GM18858 (cell line): Measurements from ENCODE around the gene MET.

Experiments used
- ATAC-seq: cut with Tn5 transposase; IDR thresholded peaks from one replicate; pipeline ENCODE4 v1.9.1; 2021; ENCODE audit not compliant: unreplicated experiment

MET gene

DNA sequence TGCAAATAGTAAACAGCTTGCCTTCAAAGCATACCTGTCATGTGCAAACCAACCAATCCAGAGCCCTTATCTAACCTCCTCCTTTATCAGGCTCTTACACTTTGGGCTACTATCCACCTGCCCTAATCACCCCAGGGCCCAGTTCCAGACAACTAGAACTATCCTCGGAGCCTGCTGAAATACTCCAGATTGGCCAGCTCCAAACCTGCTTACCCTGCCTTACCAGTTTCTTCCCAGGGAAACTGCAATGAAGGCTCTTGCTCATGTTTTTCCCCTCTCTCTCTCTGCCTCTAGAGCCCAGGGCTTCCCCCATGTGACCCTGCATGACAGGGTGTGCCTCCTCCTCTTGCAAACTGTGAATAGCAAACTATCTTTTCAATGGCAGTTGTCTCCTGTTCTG is 109.0 kb downstream of the MET start:
- ATAC-seq = no peak

DNA sequence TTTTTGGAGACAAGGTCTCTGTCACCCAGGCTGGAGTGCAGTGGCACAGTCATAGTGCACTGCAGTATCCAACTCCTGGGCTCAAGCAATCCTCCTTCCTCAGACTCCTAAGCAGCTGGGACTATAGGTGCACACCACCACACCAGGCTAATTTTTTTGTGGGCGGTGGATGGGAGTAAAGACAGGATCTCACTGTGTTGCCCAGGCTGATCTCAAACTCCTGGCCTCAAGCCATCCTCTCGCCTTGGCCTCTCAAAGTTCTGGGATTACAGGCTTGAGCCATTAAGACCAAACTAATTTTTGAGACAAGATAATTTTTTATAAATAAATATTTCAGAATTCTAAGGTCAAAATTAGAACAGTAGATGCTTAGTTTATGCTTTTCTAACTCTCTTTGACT is 109.6 kb downstream of the MET start:
- ATAC-seq = no peak

- ATAC-seq = no peak
Measured at GRCh38 chr7:116782177-116782711, 110.2 kb downstream of the MET start.

GRCh38 chr7:116783666-116784318 is 111.8 kb downstream of the MET start:
- ATAC-seq = no peak

DNA sequence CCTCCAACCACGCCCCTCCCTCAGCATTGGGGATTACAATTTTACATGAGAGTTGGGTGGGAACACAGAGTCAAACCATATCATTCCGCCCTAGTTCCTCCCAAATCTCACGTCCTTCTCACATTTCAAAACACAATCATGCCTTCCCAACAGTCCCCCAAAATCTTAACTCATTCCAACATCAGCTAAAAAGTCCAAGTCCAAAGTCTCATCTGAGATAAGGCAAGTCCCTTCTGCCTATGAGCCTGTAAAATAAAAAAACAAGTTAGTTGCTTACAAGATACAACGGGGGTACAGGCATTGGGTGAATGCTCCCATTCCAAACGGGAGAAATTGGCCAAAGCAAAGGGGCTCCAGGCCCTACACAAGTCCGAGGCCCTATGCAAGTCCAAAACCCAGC is 112.7 kb downstream of the MET start:
- ATAC-seq = no peak

GRCh38 chr7:116785843-116786242 is 113.8 kb downstream of the MET start:
- no peak for ATAC-seq

DNA sequence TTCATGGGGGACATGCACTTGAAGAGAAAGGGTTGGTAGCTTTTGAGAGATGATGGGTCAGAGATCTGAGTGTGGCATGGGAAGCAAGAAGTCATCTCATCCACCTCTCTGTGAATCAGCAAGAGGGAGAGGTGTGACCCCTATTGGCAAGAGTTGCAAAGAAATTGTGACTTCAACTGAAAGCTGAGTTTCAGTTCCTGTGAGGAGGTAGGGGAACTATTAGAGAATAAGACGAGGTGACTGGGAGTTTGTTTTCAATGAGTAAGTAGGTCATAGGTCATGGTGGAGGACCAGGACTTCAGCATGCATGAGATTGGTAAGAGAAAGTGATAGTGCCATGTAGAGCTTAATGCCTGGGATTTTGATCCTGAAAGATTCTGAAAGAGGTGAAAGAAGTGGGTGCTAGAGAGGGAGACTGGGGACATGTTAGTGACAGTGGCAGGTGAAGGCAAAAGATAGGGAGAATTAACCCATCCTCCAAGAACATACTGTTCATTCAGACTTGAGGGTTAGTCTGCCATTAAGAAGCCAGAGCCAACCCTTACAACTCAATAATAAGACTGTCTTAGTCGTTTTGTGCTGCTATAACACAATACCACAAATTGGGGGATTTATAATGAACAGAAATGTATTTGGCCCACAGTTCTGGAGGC is 114.9 kb downstream of the MET start:
- peak; percentile 99 for ATAC-seq

- ATAC-seq = no peak
Measured at GRCh38 chr7:116787881-116788280, 115.9 kb downstream of the MET start.

DNA sequence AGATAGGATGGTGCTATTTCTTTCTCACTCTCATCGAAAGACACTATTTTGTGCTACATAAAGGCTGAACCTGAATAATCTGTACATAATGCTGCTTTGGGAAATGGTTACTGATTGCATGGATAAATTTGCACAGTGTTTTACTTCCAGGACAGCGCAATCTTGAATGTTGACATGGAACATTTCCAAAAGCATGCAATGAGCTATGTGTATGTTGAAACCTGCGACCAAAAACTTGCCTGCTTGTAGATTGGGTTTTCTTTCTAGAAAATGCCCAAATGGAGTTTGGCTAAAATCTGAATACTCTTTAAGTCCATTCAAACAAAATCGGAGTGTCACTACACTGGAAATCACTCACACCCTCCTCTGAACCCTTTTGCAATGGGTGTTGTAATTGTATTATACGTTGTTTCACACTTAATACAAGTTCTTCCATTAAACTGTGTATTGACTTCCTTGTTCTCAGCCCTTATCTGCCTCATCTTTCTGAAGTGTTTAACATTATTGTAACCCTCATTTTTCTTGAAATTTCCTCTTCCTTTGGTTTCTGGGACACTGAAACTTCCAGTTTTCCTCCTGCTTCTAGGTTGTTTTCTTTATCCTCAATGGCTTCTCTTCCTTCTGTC is 116.7 kb downstream of the MET start:
- no peak for ATAC-seq

DNA sequence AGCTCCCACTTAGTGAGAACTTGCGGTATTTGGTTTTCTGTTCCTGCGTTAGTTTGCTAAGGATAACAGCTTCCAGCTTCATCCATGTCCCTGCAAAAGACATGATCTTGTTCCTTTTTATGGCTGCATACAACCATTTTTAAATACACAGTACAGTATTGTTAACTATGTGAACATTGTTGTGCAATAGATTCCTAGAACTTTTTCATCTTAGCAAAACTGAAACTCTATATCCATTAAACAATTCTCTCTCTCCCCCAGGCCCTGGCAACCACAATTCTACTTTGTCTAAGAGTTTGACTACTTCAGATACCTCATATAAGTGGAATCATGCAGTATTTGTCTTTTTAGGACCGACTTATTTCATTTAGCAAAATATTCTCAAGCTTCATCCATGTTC is 118.0 kb downstream of the MET start:
- ATAC-seq = no peak

GRCh38 chr7:116792813-116793212 is 120.8 kb downstream of the MET start:
- ATAC-seq = no peak

DNA sequence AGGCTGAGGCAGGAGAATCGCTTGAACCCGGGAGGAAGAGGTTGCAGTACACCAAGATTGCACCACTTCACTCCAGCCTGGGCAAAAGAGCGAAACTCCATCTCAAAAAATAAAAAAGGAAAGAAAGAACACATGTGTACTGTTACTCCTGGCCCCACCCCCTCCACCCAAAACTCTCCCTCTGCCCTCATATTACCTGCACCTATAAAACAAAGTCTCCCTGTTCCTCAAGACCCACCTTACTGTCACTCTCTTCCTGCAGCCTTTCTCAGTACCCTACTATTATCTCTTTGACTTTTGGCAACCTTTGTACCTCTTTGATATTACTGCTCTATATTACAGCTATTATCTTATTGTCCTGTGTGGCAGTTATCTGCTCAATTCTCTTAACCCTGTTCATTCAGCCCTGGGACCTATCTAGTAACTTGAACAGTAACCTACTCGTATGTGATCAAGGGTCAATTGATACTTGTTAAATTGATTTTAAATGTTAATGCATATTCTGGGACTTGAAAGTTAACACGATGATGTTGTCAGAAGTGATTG is 121.9 kb downstream of the MET start:
- ATAC-seq = no peak

DNA sequence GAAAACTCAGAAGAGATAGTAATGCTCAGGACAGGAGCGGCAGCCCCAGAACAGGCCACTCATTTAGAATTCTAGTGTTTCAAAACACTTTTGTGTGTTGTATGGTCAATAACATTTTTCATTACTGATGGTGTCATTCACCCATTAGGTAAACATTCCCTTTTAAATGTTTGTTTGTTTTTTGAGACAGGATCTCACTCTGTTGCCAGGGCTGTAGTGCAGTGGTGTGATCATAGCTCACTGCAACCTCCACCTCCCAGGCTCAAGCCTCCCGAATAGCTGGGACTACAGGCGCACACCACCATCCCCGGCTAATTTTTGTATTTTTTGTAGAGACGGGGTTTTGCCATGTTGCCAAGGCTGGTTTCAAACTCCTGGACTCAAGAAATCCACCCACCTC is 124.5 kb downstream of the MET start:
- no peak for ATAC-seq

DNA sequence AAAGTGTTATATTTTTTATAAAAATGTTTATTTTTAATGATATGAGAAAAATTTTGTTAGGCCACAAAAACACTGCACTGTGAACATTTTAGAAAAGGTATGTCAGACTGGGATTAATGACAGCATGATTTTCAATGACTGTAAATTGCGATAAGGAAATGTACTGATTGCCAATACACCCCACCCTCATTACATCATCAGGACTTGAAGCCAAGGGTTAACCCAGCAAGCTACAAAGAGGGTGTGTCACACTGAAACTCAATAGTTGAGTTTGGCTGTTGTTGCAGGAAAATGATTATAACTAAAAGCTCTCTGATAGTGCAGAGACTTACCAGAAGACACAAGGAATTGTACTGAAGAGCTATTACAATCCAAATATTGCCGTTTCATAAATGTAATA is 125.6 kb downstream of the MET start:
- no peak for ATAC-seq

GRCh38 chr7:116798232-116798631 is 126.2 kb downstream of the MET start:
- ATAC-seq = no peak

DNA sequence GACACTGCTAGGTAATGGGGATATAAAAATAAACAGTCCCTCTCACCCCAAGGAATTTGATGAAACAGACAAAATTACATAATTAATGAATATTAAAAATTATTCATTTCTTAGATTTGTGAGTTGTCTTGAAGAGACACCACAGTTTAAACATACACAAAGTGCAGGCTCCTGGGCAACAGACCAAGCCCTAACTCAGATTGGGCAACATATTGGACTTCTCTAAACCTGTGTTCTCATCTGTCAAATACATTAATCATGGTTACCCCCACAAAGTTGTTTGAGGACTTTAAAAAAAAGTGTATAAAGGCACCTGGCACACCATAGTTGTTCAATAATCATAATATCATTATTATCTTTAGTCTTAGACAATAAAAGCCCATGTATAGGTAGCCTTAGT is 127.9 kb downstream of the MET start:
- ATAC-seq = no peak

DNA sequence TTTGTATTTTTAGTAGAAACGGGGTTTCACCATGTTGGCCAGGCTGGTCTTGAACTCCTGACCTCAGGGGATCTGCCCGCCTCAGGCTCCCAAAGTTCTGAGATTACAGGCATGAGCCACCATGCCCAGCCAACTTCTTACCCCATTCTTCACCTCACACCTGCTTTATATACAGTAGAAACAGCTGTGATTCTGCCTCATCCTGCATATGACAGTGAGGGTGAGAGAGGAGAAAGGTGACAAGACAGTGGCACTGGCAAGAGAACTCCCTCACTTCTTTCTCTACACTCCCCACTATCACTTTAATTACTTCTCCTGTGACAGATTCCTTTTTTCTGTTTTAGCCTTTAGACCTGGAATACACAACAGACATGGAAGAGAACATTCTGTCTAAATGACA is 128.6 kb downstream of the MET start:
- ATAC-seq = no peak

DNA sequence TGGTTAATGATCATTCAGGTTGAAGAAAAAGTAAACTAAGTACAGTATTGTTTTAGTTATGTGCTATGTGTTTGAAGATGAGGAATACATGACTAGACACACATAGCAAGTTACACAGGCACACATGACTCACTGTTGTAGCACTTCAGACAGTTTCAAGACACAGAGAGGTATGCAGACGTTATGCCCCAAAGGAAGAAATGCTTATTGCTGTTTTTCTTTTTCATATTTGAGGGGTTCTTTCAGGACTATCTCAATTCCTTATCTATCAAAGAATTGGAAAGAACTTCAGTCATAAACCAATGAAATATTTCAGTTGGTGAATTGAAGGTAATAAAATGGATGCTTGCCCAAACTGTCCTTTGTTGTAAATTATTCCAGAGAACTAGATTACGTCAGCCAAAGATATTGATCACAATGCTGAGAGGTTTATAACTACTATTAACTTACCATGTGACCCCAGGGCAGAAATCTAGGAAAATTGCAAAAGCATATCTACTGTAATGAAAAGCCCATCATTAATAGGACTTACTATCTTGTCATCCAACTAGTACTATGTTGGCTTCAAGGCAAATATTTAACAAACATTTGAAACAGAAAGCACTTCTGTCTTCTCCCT is 129.2 kb downstream of the MET start:
- ATAC-seq = no peak

DNA sequence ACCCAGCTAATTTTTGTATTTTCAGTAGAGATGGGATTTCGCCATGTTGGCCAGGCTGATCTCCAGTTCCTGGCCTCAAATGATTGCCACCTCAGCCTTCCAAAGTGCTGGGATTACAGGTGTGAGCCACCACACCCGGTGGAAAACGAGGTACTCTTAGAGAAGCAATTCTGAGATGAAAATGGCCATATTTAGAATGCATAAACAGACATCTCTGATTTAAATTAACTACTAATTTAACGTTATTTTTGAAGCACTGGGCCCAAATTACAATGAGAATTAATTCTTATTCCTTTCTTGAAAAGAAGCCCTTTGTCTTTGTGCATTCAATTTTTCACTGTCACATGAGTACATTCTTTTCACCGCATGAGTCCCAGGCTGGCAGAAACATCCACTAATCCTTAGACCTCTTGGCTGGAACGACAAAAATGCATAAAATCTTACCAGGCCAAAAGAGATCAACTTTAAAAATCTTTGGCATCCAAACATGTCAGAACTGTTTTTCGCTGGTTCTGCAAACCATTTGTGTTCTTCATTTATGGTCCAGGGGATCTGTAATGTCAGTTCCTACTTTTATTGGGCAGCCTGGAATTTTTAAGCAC is 130.2 kb downstream of the MET start:
- no peak for ATAC-seq

GRCh38 chr7:116802746-116803152 is 130.8 kb downstream of the MET start:
- ATAC-seq = peak; percentile 71

DNA sequence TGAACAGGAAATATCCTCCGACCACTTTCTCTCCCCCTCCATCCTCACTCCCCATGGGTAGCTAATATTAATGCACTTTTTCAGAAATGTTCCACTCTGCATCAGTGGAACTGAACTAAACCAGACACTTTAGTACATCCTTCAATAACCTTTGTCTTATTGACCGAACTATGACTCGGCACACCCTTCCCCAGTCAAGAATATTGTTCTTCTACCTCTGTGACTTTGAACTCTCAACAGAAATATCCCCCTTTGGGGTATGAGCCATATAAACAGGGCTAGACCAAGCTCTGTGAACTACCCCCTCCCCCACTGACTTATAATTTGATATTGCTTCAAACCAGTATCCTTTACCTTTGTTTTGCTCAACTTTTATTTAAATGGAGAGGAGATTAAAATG is 132.5 kb downstream of the MET start:
- ATAC-seq = no peak
